Endothelial cell of umbilical vein (primary cell): ENCODE measurements around the gene CFAP69. TPM values are rescaled to one million over a fixed set of nuclear protein-coding genes. Genes with fewer than 3 reads are reported as not detected.

Experiments
- BruUV-seq: library from RNA; stranded (reverse); fragments of 400-500 nt; replicated peaks from 2 replicates; lab custom pipeline; 2021; lab: Mats Ljungman, UMichigan
- CTCF ChIA-PET: fragments of 300-600, 350-600 bp; sonication (Branson Sonifier 250); formaldehyde crosslinking; loops from one replicate; lab custom pipeline; 2021; ENCODE audit warnings: antibody characterized with exemption, inconsistent platforms; lab: Charles Lee
- POLR2A ChIA-PET: fragments of 300-600, 350-600 bp; sonication (Branson Sonifier 250); formaldehyde crosslinking; loops from one replicate; lab custom pipeline; 2021; ENCODE audit warnings: antibody characterized with exemption, inconsistent platforms; lab: Charles Lee
- DNase-seq: peaks from one replicate; pipeline ENCODE4 v3.0.0-alpha.2; 2011; ENCODE audit warnings: low read depth, low spot score
- FAIRE-seq: peaks from 2 replicates; lab custom pipeline; 2011; peaks lifted over from hg19 to GRCh38; lab: Jason Lieb, UNC
- H2AFZ ChIP-seq: 2 replicates; pipeline ENCODE4 v1.6.0; 2012; ENCODE audit warnings: low read depth, low read length, control low read depth, inconsistent platforms
- H3K27ac ChIP-seq: 2 replicates; pipeline ENCODE4 v1.5.1; 2011; ENCODE audit warnings: low read depth, mild to moderate bottlenecking, control low read depth, low read length, moderate library complexity; ENCODE audit not compliant: insufficient read depth
- H3K27me3 ChIP-seq, 2 experiments: 2 replicates each; pipeline versions ENCODE4 v1.6.0 to v1.6.1; 2011; ENCODE audit warnings: low read length in 2 of 2, mixed read lengths in 1 of 2; ENCODE audit not compliant: control insufficient read depth in 2 of 2, insufficient read depth in 2 of 2
- H3K36me3 ChIP-seq, 2 experiments: 2 replicates in 1 of 2; 3 replicates in 1 of 2; pipeline ENCODE4 v1.5.1; 2011; ENCODE audit warnings: low read length in 2 of 2, mild to moderate bottlenecking in 1 of 2, moderate library complexity in 1 of 2; ENCODE audit not compliant: control insufficient read depth in 2 of 2, insufficient read depth in 2 of 2; ENCODE audit errors: extremely low read depth in 1 of 2
- H3K4me1 ChIP-seq: 3 replicates; pipeline ENCODE4 v1.5.1; 2011; ENCODE audit warnings: mild to moderate bottlenecking, low read length; ENCODE audit not compliant: control insufficient read depth, insufficient read depth; ENCODE audit errors: extremely low read depth
- H3K4me2 ChIP-seq: 2 replicates; pipeline ENCODE4 v1.6.1; 2011; ENCODE audit warnings: low read length, control low read depth, mixed read lengths; ENCODE audit not compliant: insufficient read depth
- H3K4me3 ChIP-seq, 3 experiments: fragments of 200-600 bp in 1 of 3; sonication (generic), shearing (Covaris generic) in 1 of 3; replicated peaks in 1 of 3; 2 replicates each; pipeline ENCODE4 v1.5.1; 2011 to 2016; ENCODE audit warnings: control low read depth in 3 of 3, low read length in 3 of 3, mild to moderate bottlenecking in 2 of 3, inconsistent platforms in 1 of 3, low read depth in 1 of 3, moderate library complexity in 1 of 3; ENCODE audit not compliant: insufficient read depth in 1 of 3
- H3K79me2 ChIP-seq: 2 replicates; pipeline ENCODE4 v1.6.0; 2012; ENCODE audit warnings: low read length, inconsistent platforms; ENCODE audit not compliant: control insufficient read depth, insufficient read depth
- H3K9ac ChIP-seq: replicated peaks from 2 replicates; pipeline ENCODE3; 2011; ENCODE audit warnings: low read length, control low read depth; ENCODE audit not compliant: insufficient read depth; ENCODE audit errors: extremely low read depth
- H3K9me1 ChIP-seq: replicated peaks from 3 replicates; pipeline ENCODE4 v1.6.0; 2011; ENCODE audit warnings: mild to moderate bottlenecking, low read length; ENCODE audit not compliant: control insufficient read depth, insufficient read depth; ENCODE audit errors: extremely low read depth
- H3K9me3 ChIP-seq: replicated peaks from 2 replicates; pipeline ENCODE4 v1.5.1; 2012; ENCODE audit warnings: low read length, inconsistent platforms; ENCODE audit not compliant: control insufficient read depth, insufficient read depth
- H4K20me1 ChIP-seq: replicated peaks from 2 replicates; pipeline ENCODE3; 2011; ENCODE audit warnings: mild to moderate bottlenecking, low read length; ENCODE audit not compliant: control insufficient read depth, insufficient read depth; ENCODE audit errors: extremely low read depth
- CTCF ChIP-seq, 2 donors: IDR thresholded peaks; 1 replicate in 1 of 2; 2 replicates in 1 of 2; pipeline ENCODE4 v1.5.1; 2011; ENCODE audit warnings: low read length in 2 of 2, mild to moderate bottlenecking in 2 of 2, moderate library complexity in 2 of 2, control low read depth in 1 of 2, inconsistent platforms in 1 of 2, low read depth in 1 of 2; ENCODE audit not compliant: insufficient read depth in 1 of 2; ENCODE audit errors: extremely low read depth in 1 of 2
- EZH2 ChIP-seq: IDR thresholded peaks from 2 replicates; pipeline ENCODE4 v1.6.1; 2012; ENCODE audit warnings: borderline replicate concordance, low read depth, mild to moderate bottlenecking, moderate library complexity, low read length, inconsistent platforms; ENCODE audit not compliant: severe bottlenecking
- FOS ChIP-seq: IDR thresholded peaks from 2 replicates; pipeline ENCODE4 v1.6.1; 2011; ENCODE audit warnings: mild to moderate bottlenecking, low read length, moderate library complexity, borderline replicate concordance; ENCODE audit not compliant: insufficient read depth
- GATA2 ChIP-seq: IDR thresholded peaks from 2 replicates; pipeline ENCODE4 v1.7.0; 2011; ENCODE audit warnings: low read depth, mild to moderate bottlenecking, moderate library complexity, mixed read lengths, low read length; ENCODE audit not compliant: insufficient read length, insufficient read depth
- JUN ChIP-seq: IDR thresholded peaks from 2 replicates; pipeline ENCODE4 v1.6.1; 2011; ENCODE audit warnings: borderline replicate concordance, low read depth; ENCODE audit not compliant: insufficient read length, insufficient read depth
- MYC ChIP-seq: IDR thresholded peaks from one replicate; pipeline ENCODE4 v1.6.1; 2011; ENCODE audit warnings: mild to moderate bottlenecking, low read depth, low read length
- POLR2A ChIP-seq: IDR thresholded peaks from 2 replicates; pipeline ENCODE4 v1.6.1; 2012; ENCODE audit warnings: low read depth, mild to moderate bottlenecking, control low read depth, low read length
- POLR2AphosphoS5 ChIP-seq: IDR thresholded peaks from 2 replicates; pipeline ENCODE4 v1.6.1; 2012; ENCODE audit warnings: low read depth, mild to moderate bottlenecking, control low read depth, low read length, moderate library complexity; ENCODE audit not compliant: insufficient read depth
- dilution Hi-C: fragments of 300-500 bp; cut with MboI; formaldehyde crosslinking; loops from one replicate; pipeline ENCODE4 v1.15.0; 2019; ENCODE audit warnings: low sequenced_read_pairs; ENCODE audit not compliant: extremely low pct_ligation_motif_present
- intact Hi-C: fragments of 100-400 bp; cut with micrococcal nuclease; formaldehyde crosslinking; loops from one replicate; pipeline ENCODE4 v1.10.0; 2022
- polyA plus RNA-seq, 4 experiments: library from polyadenylated mRNA; depleted of rRNA in 3 of 4; stranded (reverse) in 3 of 4; unstranded in 1 of 4; fragments of >200 nt; gene quantifications; 2 replicates each; pipeline versions ENCODE4 v1.2.1 to v1.2.3, GENCODE V29; 2011 to 2012; ENCODE audit warnings: missing spikeins in 1 of 4
- total RNA-seq: library from RNA; stranded (reverse); gene quantifications from 2 replicates; pipeline ENCODE4 v1.2.3, GENCODE V29; 2021
- TF ChIP-seq, protein P1 (sequence below): IDR thresholded peaks from 2 replicates; pipeline ENCODE4 v1.6.1; 2011; ENCODE audit not compliant: insufficient read depth, insufficient read length

The CFAP69 gene
- total and polyA plus RNA-seq, 2 donors (not counting 3 experiments of a cell fraction or from before 2014, with no cell fraction given): 0.81 to 4.4 TPM

- Histone ChIP-seq H2AFZ (no peak overlapping the region), H3K27me3 (no peaks in the 10 kb centered on the region), H3K4me1 (peaks cover 12% of the 10 kb centered on the region), H3K4me3 (no peak overlapping the region), H3K9me1 (no peaks in the 10 kb centered on the region), H3K9ac (no peak overlapping the region), H3K27ac (no peak overlapping the region), H3K36me3 (no peaks in the 10 kb centered on the region), H3K4me2 (no peak overlapping the region), H3K9me3 (no peaks in the 10 kb centered on the region), H4K20me1 (no peaks in the 10 kb centered on the region), H3K79me2 (no peaks in the 10 kb centered on the region)
- BruUV-seq: no TSS peak
- TF ChIP-seq POLR2AphosphoS5: no peak
- no peak for TF ChIP-seq POLR2A
- no peak for TF ChIP-seq EZH2
- intact Hi-C loops (loop anchor here (2.0 kb wide), 1 partner anchor 13 kb away; no protein-coding TSS in a partner anchor), dilution Hi-C loops (no loop called here)
- CTCF ChIA-PET: interaction anchor here (5.0 kb wide), 1 partner anchor 60 kb away, joined by 70 read pairs; the partner anchor contains the start of gene STEAP1
- POLR2A ChIA-PET: no interaction called here
- FAIRE-seq: no peak
- DNase-seq: no peak
These were observed 31.5 kb upstream of the CFAP69 start for GRCh38 chr7:90213521-90213920.

DNA sequence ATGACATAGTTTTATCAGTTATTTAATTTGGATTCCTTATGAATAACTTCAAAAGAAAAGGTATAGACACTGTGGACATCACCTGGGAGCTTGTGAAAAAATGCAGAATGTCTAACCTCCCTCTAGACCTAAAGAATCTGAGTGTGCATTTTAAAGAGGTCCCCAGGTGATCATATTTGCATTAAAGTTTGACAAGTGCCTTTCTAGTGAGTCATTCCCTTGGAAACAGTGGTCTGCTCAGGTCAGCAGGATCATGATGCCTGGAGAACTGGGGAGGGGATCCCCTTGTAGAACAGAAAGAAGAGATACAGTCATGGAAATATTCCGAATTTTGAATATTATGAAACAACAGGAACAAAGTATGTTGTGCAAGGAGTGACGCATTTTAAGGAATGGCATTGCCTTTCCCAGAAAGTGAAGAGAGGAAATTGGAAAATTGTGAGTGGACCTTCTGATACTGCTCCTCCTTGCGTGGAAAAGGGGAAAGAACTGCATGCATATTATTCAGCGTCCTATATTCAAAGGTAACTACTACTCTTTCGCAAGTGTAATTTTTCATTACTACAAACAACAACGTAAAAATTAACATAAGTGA, 28.8 kb upstream of the CFAP69 start:
- CTCF ChIA-PET: interaction anchor here (1.2 to 1.5 kb wide), 2 partner anchors 23 to 62 kb away, joined by 3 to 4 read pairs; partner anchors contain the start of gene STEAP1
- H3K4me2 ChIP-seq: no peak overlapping the region
- no peaks in the 10 kb centered on the region for H4K20me1 ChIP-seq
- no peak overlapping the region for H2AFZ ChIP-seq
- no peak overlapping the region for H3K9ac ChIP-seq
- no peaks in the 10 kb centered on the region for H3K9me3 ChIP-seq
- H3K27me3 ChIP-seq: no peaks in the 10 kb centered on the region
- DNase-seq: no peak
- dilution Hi-C loops: no loop called here
- H3K4me1 ChIP-seq: peaks cover 7% of the 10 kb centered on the region
- no peak for TF ChIP-seq JUN
- TF ChIP-seq, protein P1, sequence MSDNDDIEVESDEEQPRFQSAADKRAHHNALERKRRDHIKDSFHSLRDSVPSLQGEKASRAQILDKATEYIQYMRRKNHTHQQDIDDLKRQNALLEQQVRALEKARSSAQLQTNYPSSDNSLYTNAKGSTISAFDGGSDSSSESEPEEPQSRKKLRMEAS: no peak
- no peak for TF ChIP-seq FOS
- TF ChIP-seq CTCF (IDR thresholded peaks at IDR 0.05; ENCODE audit: extremely low read depth in 1 of 2, insufficient read depth in 1 of 2, low read depth in 1 of 2, low read length in 2 of 2): no peak
- no peak for TF ChIP-seq EZH2
- TF ChIP-seq MYC: no peak
- no peak for TF ChIP-seq POLR2A
- no peak for TF ChIP-seq GATA2
- no peak for TF ChIP-seq POLR2AphosphoS5
- intact Hi-C loops: no loop called here
- no peak for FAIRE-seq
- POLR2A ChIA-PET: no interaction called here
- no peaks in the 10 kb centered on the region for H3K36me3 ChIP-seq
- H3K9me1 ChIP-seq: no peaks in the 10 kb centered on the region
- H3K79me2 ChIP-seq: no peaks in the 10 kb centered on the region
- H3K4me3 ChIP-seq: no peak overlapping the region
- H3K27ac ChIP-seq: no peak overlapping the region
- BruUV-seq: no TSS peak
